Stimulated activated CD8-positive, alpha-beta memory T cell treated with anti-CD3 and anti-CD28 coated beads, Interleukin-2, amount 100 ng/mL, for 48 hours (primary cell): ENCODE measurements around the gene FZD10.

Experiments
- DNase-seq, 2 donors: peaks; one replicate each; pipeline ENCODE4 v3.0.0-alpha.2; 2020; ENCODE audit warnings: low read depth in 2 of 2

FZD10 gene

GRCh38 chr12:130132831-130133511 lies 29.3 kb upstream of the FZD10 start:
- no peak for DNase-seq

- no peak for DNase-seq
Observed at GRCh38 chr12:130133851-130134562, 28.3 kb upstream of the FZD10 start.

- no peak for DNase-seq
Observed at GRCh38 chr12:130134563-130134915, 27.7 kb upstream of the FZD10 start.

GRCh38 chr12:130136509-130137039 lies 25.7 kb upstream of the FZD10 start:
- DNase-seq: no peak

- no peak for DNase-seq
Observed at GRCh38 chr12:130137040-130138018, 24.9 kb upstream of the FZD10 start.

- no peak for DNase-seq
Observed at GRCh38 chr12:130138478-130138877, 23.8 kb upstream of the FZD10 start.

- no peak for DNase-seq
Observed at GRCh38 chr12:130139567-130140421, 22.5 kb upstream of the FZD10 start.

- no peak for DNase-seq
Observed at GRCh38 chr12:130141105-130141504, 21.2 kb upstream of the FZD10 start.

- no peak for DNase-seq
Observed at GRCh38 chr12:130141901-130142683, 20.2 kb upstream of the FZD10 start.

GRCh38 chr12:130142736-130143135 lies 19.5 kb upstream of the FZD10 start:
- DNase-seq: no peak

GRCh38 chr12:130143136-130143535 lies 19.1 kb upstream of the FZD10 start:
- no peak for DNase-seq

GRCh38 chr12:130144256-130144655 lies 18.0 kb upstream of the FZD10 start:
- no peak for DNase-seq

GRCh38 chr12:130145731-130146130 lies 16.5 kb upstream of the FZD10 start:
- no peak for DNase-seq

GRCh38 chr12:130146176-130146931 lies 15.9 kb upstream of the FZD10 start:
- no peak for DNase-seq

- no peak for DNase-seq
Observed at GRCh38 chr12:130147875-130148596, 14.2 kb upstream of the FZD10 start.

GRCh38 chr12:130151846-130152245 lies 10.4 kb upstream of the FZD10 start:
- no peak for DNase-seq

GRCh38 chr12:130152386-130152785 lies 9.9 kb upstream of the FZD10 start:
- DNase-seq: no peak

GRCh38 chr12:130153803-130154202 lies 8.5 kb upstream of the FZD10 start:
- no peak for DNase-seq
